AG04449 (cell line): ENCODE results near the gene LRP8.

Experiments used
- CTCF ChIA-PET: fragments of 350-600 bp; formaldehyde crosslinking; extraction: SDS; loops from one replicate; lab custom pipeline; 2021; ENCODE audit warnings: antibody characterized with exemption; lab: Yijun Ruan, JAX
- POLR2A ChIA-PET: fragments of 400-600, 350-600 bp; formaldehyde crosslinking; extraction: SDS; loops from one replicate; lab custom pipeline; 2020; ENCODE audit warnings: antibody characterized with exemption, inconsistent platforms; lab: Yijun Ruan, JAX
- DNase-seq: peaks from one replicate; pipeline ENCODE4 v3.0.0-alpha.2; 2010; ENCODE audit warnings: low read depth, low spot score
- H3K4me3 ChIP-seq: 2 replicates; pipeline ENCODE4 v1.5.1; 2011; ENCODE audit warnings: low read depth, mild to moderate bottlenecking, control low read depth, low read length
- CTCF ChIP-seq: IDR thresholded peaks from one replicate; pipeline ENCODE4 v1.5.1; 2011; ENCODE audit warnings: mild to moderate bottlenecking, moderate library complexity, low read length, control low read depth, inconsistent platforms; ENCODE audit not compliant: insufficient read depth; ENCODE audit errors: missing control alignments

The LRP8 gene

GRCh38 chr1:53258216-53258615 lies 69.7 kb downstream of the LRP8 start:
- no peak for DNase-seq
- CTCF ChIA-PET = interaction anchor here (0.6 to 17.6 kb wide), 3 partner anchors 8 to 226 kb away, joined by 3 to 178 read pairs (median 3); no protein-coding TSS in a partner anchor
- no peak overlapping the region for H3K4me3 ChIP-seq
- POLR2A ChIA-PET = no interaction called here
- TF ChIP-seq CTCF = no peak

- TF ChIP-seq CTCF = no peak
- CTCF ChIA-PET = interaction anchor here (1.0 to 17.6 kb wide), 2 partner anchors 9 to 20 kb away, joined by 3 to 178 read pairs; no protein-coding TSS in a partner anchor
- H3K4me3 ChIP-seq = no peak overlapping the region
- DNase-seq = no peak
- POLR2A ChIA-PET = no interaction called here
Measured at GRCh38 chr1:53257454-53258081, 70.3 kb downstream of the LRP8 start.

GRCh38 chr1:53256511-53257453 lies 71.1 kb downstream of the LRP8 start:
- no peak for TF ChIP-seq CTCF
- ChIA-PET CTCF (interaction anchor here (1.4 to 17.6 kb wide), 2 partner anchors 9 to 21 kb away, joined by 4 to 178 read pairs; no protein-coding TSS in a partner anchor), POLR2A (no interaction called here)
- no peak overlapping the region for H3K4me3 ChIP-seq
- no peak for DNase-seq

GRCh38 chr1:53255031-53255430 lies 72.8 kb downstream of the LRP8 start:
- no peak overlapping the region for H3K4me3 ChIP-seq
- no peak for TF ChIP-seq CTCF
- ChIA-PET POLR2A (no interaction called here), CTCF (interaction anchor here (1.4 to 17.6 kb wide), 2 partner anchors 22 to 136 kb away, joined by 3 to 178 read pairs; no protein-coding TSS in a partner anchor)
- DNase-seq = no peak

GRCh38 chr1:53254011-53254640 lies 73.7 kb downstream of the LRP8 start:
- no peak overlapping the region for H3K4me3 ChIP-seq
- peak; percentile 24 for DNase-seq
- TF ChIP-seq CTCF = no peak
- POLR2A ChIA-PET = no interaction called here
- CTCF ChIA-PET = interaction anchor here (1.4 to 17.6 kb wide), 2 partner anchors 23 to 137 kb away, joined by 3 to 178 read pairs; no protein-coding TSS in a partner anchor
